K562 (cell line): ENCODE results near the gene CABP4. TPM values are rescaled to one million over a fixed set of nuclear protein-coding genes. Genes with fewer than 3 reads are reported as not detected.

Source experiments
- ATAC-seq: fragments of 200-7000 bp; cut with Tn5 transposase; 3 replicates; pipeline ENCODE4 v1.9.1; 2020; ENCODE audit warnings: moderate library complexity
- BruUV-seq: library from RNA; stranded (reverse); fragments of 400-500 nt; replicated peaks from 2 replicates; lab custom pipeline; 2021; lab: Mats Ljungman, UMichigan
- CTCF ChIA-PET: fragments of 300-600 bp; formaldehyde crosslinking; extraction: SDS; loops from one replicate; lab custom pipeline; 2021; ENCODE audit warnings: low intra/inter-chr PET ratio; lab: Yijun Ruan, JAX
- POLR2A ChIA-PET: fragments of 300-600, 350-650 bp; sonication (Branson Sonifier 250); formaldehyde crosslinking; extraction: SDS; loops from one replicate; lab custom pipeline; 2021; ENCODE audit warnings: antibody characterized with exemption, inconsistent platforms; lab: Yijun Ruan, JAX
- DNase-seq, 4 experiments: peaks; one replicate each; pipeline versions ENCODE4 v3.0.0 to v3.0.0-alpha.2; 2011 to 2018; ENCODE audit warnings: low spot score in 3 of 4, mixed read lengths in 3 of 4; ENCODE audit errors: extremely low read depth in 1 of 4
- FAIRE-seq: peaks from 2 replicates; lab custom pipeline; 2011; peaks lifted over from hg19 to GRCh38; lab: Jason Lieb, UNC
- H2AFZ ChIP-seq: 2 replicates; pipeline ENCODE4 v1.6.0; 2011; ENCODE audit warnings: low read depth, low read length, control low read depth, inconsistent platforms
- H3K27ac ChIP-seq: fragments of 200-600 bp; 3 replicates; pipeline ENCODE4 v1.8.0; 2011; ENCODE audit warnings: low read depth, mild to moderate bottlenecking, control low read depth, inconsistent platforms, low read length, moderate library complexity, mixed read lengths; ENCODE audit errors: extremely low read depth
- H3K27me3 ChIP-seq, 2 experiments: fragments of 300-600 bp in 1 of 2; 2 replicates in 1 of 2; 3 replicates in 1 of 2; pipeline versions ENCODE4 v1.6.0 to v1.8.0; 2011; ENCODE audit warnings: inconsistent platforms in 2 of 2, low read length in 2 of 2, mild to moderate bottlenecking in 1 of 2, mixed read lengths in 1 of 2, moderate library complexity in 1 of 2; ENCODE audit not compliant: control insufficient read depth in 2 of 2, insufficient read depth in 2 of 2
- H3K36me3 ChIP-seq: fragments of 300-600 bp; 3 replicates; pipeline ENCODE4 v1.8.0; 2011; ENCODE audit warnings: mild to moderate bottlenecking, low read length, inconsistent platforms; ENCODE audit not compliant: control insufficient read depth, insufficient read depth
- H3K4me1 ChIP-seq, 2 experiments: fragments of 200-600 bp in 1 of 2; replicated peaks in 1 of 2; 2 replicates in 1 of 2; 3 replicates in 1 of 2; pipeline versions ENCODE4 v1.5.1 to v1.8.0; 2011; ENCODE audit warnings: inconsistent platforms in 2 of 2, low read length in 2 of 2, mild to moderate bottlenecking in 1 of 2, mixed read lengths in 1 of 2, moderate library complexity in 1 of 2; ENCODE audit not compliant: control insufficient read depth in 2 of 2, insufficient read depth in 2 of 2
- H3K4me2 ChIP-seq: 2 replicates; pipeline ENCODE4 v1.6.1; 2011; ENCODE audit warnings: low read length, control low read depth, inconsistent platforms, mixed read lengths; ENCODE audit not compliant: insufficient read depth
- H3K4me3 ChIP-seq: fragments of 200-600 bp; sonication (generic), shearing (Covaris generic); 2 replicates; pipeline ENCODE4 v1.5.1; 2016; ENCODE audit warnings: control low read depth, inconsistent platforms
- H3K79me2 ChIP-seq: fragments of 200-600 bp; 3 replicates; pipeline ENCODE4 v1.8.0; 2011; ENCODE audit warnings: low read length, inconsistent platforms; ENCODE audit not compliant: control insufficient read depth, insufficient read depth
- H3K9ac ChIP-seq, 2 experiments: 2 replicates each; pipeline versions ENCODE4 v1.6.0 to v1.6.1; 2011; ENCODE audit warnings: low read depth in 2 of 2, low read length in 2 of 2, control low read depth in 1 of 2, inconsistent platforms in 1 of 2, mild to moderate bottlenecking in 1 of 2, mixed read lengths in 1 of 2; ENCODE audit not compliant: insufficient read depth in 1 of 2
- H3K9me1 ChIP-seq: one replicate; pipeline ENCODE4 v1.6.0; 2011; ENCODE audit warnings: inconsistent platforms, mild to moderate bottlenecking, low read length, moderate library complexity; ENCODE audit not compliant: control insufficient read depth, insufficient read depth
- H3K9me3 ChIP-seq: replicated peaks from 2 replicates; pipeline ENCODE4 v1.5.1; 2011; ENCODE audit warnings: low read depth, low read length, inconsistent platforms; ENCODE audit not compliant: control insufficient read depth, insufficient read depth
- H4K20me1 ChIP-seq: replicated peaks from 2 replicates; pipeline ENCODE4 v1.6.1; 2011; ENCODE audit warnings: low read length, inconsistent platforms, mixed read lengths; ENCODE audit not compliant: control insufficient read depth, insufficient read depth
- RFX1 ChIP-seq: fragments of 450-650 bp; IDR thresholded peaks from 2 replicates; pipeline ENCODE4 v1.6.1; 2016; ENCODE audit warnings: mild to moderate bottlenecking, moderate library complexity
- ZBTB49 ChIP-seq: sonication (generic); formaldehyde crosslinking; IDR thresholded peaks from 2 replicates; pipeline ENCODE4 v1.8.0; 2022; ENCODE audit warnings: missing genetic modification reagents, mild to moderate bottlenecking, borderline replicate concordance
- ZKSCAN1 ChIP-seq: fragments of 150-350 bp; IDR thresholded peaks from 2 replicates; pipeline ENCODE4 v1.6.1; 2016; ENCODE audit warnings: low read depth, low read length
- WGBS: fragments of 100-300 bp; shearing (Covaris generic); methylation state at CpG from one replicate; pipeline ENCODE4 v1.1.6; 2016; ENCODE audit warnings: low coverage, mixed read lengths; ENCODE audit not compliant: insufficient coverage; ENCODE audit errors: missing lambda C conversion rate; 5-methylcytosine and 5-hydroxymethylcytosine counted together
- in situ Hi-C: fragments of 300-500 bp; cut with MboI; formaldehyde crosslinking; loops from 4 replicates; pipeline ENCODE4 v1.15.0; 2018; ENCODE audit warnings: inconsistent platforms, mixed read lengths
- intact Hi-C: fragments of 100-400 bp; cut with micrococcal nuclease; formaldehyde crosslinking; loops from 2 replicates; pipeline ENCODE4 v1.14.2; 2022
- polyA plus RNA-seq, 8 experiments: library from polyadenylated mRNA; depleted of rRNA in 4 of 8; stranded (reverse) in 5 of 8; unstranded in 3 of 8; fragments of >200 nt; fragmentation: Nextera tagmentation in 2 of 8; fragmentation: Illumina TruSeq in 1 of 8; extraction: Ambion mirVana in 2 of 8; extraction: Trizol in 1 of 8; gene quantifications; 2 replicates each; pipeline versions ENCODE4 v1.2.1 to v1.2.3, GENCODE V29; 2011 to 2014; ENCODE audit warnings: inconsistent platforms in 1 of 8, missing spikeins in 1 of 8
- total RNA-seq, 7 experiments: library from RNA; depleted of rRNA in 6 of 7; stranded (reverse); fragments of >200 nt in 6 of 7; fragmentation: Illumina TruSeq in 2 of 7; extraction: Trizol in 2 of 7; gene quantifications; 2 replicates each; pipeline versions ENCODE4 v1.2.1 to v1.2.3, GENCODE V29; 2011 to 2021; ENCODE audit warnings: low replicate concordance in 1 of 7

The CABP4 gene
- total and polyA plus RNA-seq, 9 of the 15 experiments (the other 6 are each of a cell fraction or from before 2014, with no cell fraction given) = 0.11 TPM; not detected in 8

- BruUV-seq = TSS peak; percentile 69
- TF ChIP-seq RFX1 (no peak), ZBTB49 (peak; percentile 45; the same call in 1 of the 2 replicates), ZKSCAN1 (peak; percentile 79; the same call in 1 of the 2 replicates)
- TF ChIP-seq, all 486 proteins: peak for 2
- H3K36me3 ChIP-seq = no peaks in the 10 kb centered on the region
- in situ Hi-C loops (no loop called here), intact Hi-C loops (loop anchor here (5.0 kb wide), 1 partner anchor 43 kb away; no protein-coding TSS in a partner anchor)
- peaks cover 20 to 56% of the 10 kb centered on the region in 2 experiments; a peak in 4 of 5 replicates for H3K4me1 ChIP-seq
- no peak for ATAC-seq
- H3K4me2 ChIP-seq = peak overlapping the region; percentile 93
- no peak for DNase-seq
- H3K9me1 ChIP-seq = no peaks in the 10 kb centered on the region
- H3K9me3 ChIP-seq = no peaks in the 10 kb centered on the region
- WGBS = 7% methylated on average over 3 of the region's 3 CpGs
- peak overlapping the region; percentile 86 for H3K27ac ChIP-seq
- ChIA-PET POLR2A (interaction anchor here (0.5 to 1.0 kb wide), 8 partner anchors 12 to 179 kb away, joined by 3 to 5 read pairs (median 4); partner anchors contain the start of gene AIP), CTCF (no interaction called here)
- peak overlapping the region; percentile 75 for H3K4me3 ChIP-seq
- H3K27me3 ChIP-seq = no peaks in the 10 kb centered on the region
- no peaks in the 10 kb centered on the region for H4K20me1 ChIP-seq
- no peak for FAIRE-seq
- H2AFZ ChIP-seq = no peak overlapping the region
- H3K9ac ChIP-seq = peak overlapping the region; percentile 78 to 95
- peaks cover 12% of the 10 kb centered on the region for H3K79me2 ChIP-seq
These were observed 10.0 kb downstream of the CABP4 start for GRCh38 chr11:67465189-67465510.
